ENCODE results near the gene MYOM3.

- TF ChIP-seq CTCF (IDR thresholded peaks at IDR 0.05; ENCODE audit: low read depth, low read length) (no peak), EZH2phosphoT487 (IDR thresholded peaks at IDR 0.05; ENCODE audit: low read depth) (no peak)
These were observed 56.3 kb downstream of the MYOM3 start for GRCh38 chr1:24055681-24056080.
